B cell (primary cell): ENCODE data around the gene CDKN1C. TPM values are rescaled to one million over a fixed set of nuclear protein-coding genes. Genes with fewer than 3 reads are reported as not detected.

Experiments
- ATAC-seq: fragments of 200-7000 bp; cut with Tn5 transposase; one replicate; pipeline ENCODE4 v1.10.0; 2021; ENCODE audit warnings: low read depth, mild to moderate bottlenecking, moderate number of reproducible peaks, moderate library complexity
- CTCF ChIA-PET: fragments of 350-600 bp; sonication (Branson Sonifier 250); formaldehyde crosslinking; loops from one replicate; lab custom pipeline; 2021; ENCODE audit warnings: antibody characterized with exemption, inconsistent platforms; lab: Charles Lee
- POLR2A ChIA-PET: fragments of 350-600 bp; sonication (Branson Sonifier 250); formaldehyde crosslinking; loops from one replicate; lab custom pipeline; 2021; ENCODE audit warnings: antibody characterized with exemption; lab: Charles Lee
- DNase-seq: peaks from one replicate; pipeline ENCODE4 v3.0.0; 2013
- H2AFZ ChIP-seq: 2 replicates; pipeline ENCODE4 v1.6.1; 2012; ENCODE audit warnings: mild to moderate bottlenecking, low read depth, low read length; ENCODE audit not compliant: insufficient read depth, poor library complexity, severe bottlenecking
- H3K27ac ChIP-seq, 2 donors: 1 replicate in 1 of 2; 2 replicates in 1 of 2; pipeline ENCODE4 v1.5.1; 2012 to 2013; ENCODE audit warnings: low read length in 2 of 2, mild to moderate bottlenecking in 2 of 2, moderate library complexity in 1 of 2
- H3K27me3 ChIP-seq, 4 experiments: fragments of 200-600 bp in 1 of 4; sonication (generic) in 1 of 4; replicated peaks in 1 of 4; 1 replicate in 2 of 4; 2 replicates in 2 of 4; pipeline versions ENCODE4 v1.6.1 to v1.7.0; 2013 to 2016; ENCODE audit warnings: low read length in 3 of 4, mild to moderate bottlenecking in 2 of 4, mixed read lengths in 1 of 4, moderate library complexity in 1 of 4; ENCODE audit not compliant: insufficient read depth in 4 of 4, control insufficient read depth in 3 of 4; ENCODE audit errors: control extremely low read depth in 1 of 4
- H3K36me3 ChIP-seq, 2 experiments: replicated peaks in 1 of 2; 1 replicate in 1 of 2; 2 replicates in 1 of 2; pipeline versions ENCODE4 v1.6.1 to v1.7.1; 2013; ENCODE audit warnings: low read length in 1 of 2; ENCODE audit not compliant: insufficient read depth in 2 of 2, control insufficient read depth in 1 of 2; ENCODE audit errors: control extremely low read depth in 1 of 2, extremely low read depth in 1 of 2
- H3K4me1 ChIP-seq, 2 donors: fragments of 200-600 bp in 1 of 2; sonication (generic) in 1 of 2; 1 replicate in 1 of 2; 2 replicates in 1 of 2; pipeline versions ENCODE4 v1.5.1 to v1.6.1; 2013 to 2017; ENCODE audit warnings: low read length in 2 of 2; ENCODE audit not compliant: control insufficient read depth in 2 of 2, insufficient read depth in 2 of 2
- H3K4me2 ChIP-seq: replicated peaks from 2 replicates; pipeline ENCODE3; 2012; ENCODE audit warnings: mild to moderate bottlenecking, low read depth, low read length; ENCODE audit not compliant: poor library complexity, severe bottlenecking
- H3K4me3 ChIP-seq, 5 experiments: fragments of 200-600 bp in 1 of 5; sonication (generic) in 1 of 5; 1 replicate in 3 of 5; 2 replicates in 2 of 5; pipeline versions ENCODE4 v1.5.1 to v1.7.0; 2011 to 2016; ENCODE audit warnings: low read length in 4 of 5, mild to moderate bottlenecking in 4 of 5, low read depth in 2 of 5, control low read depth in 1 of 5, moderate library complexity in 1 of 5; ENCODE audit not compliant: insufficient read depth in 1 of 5; ENCODE audit errors: control extremely low read depth in 1 of 5, extremely low read depth in 1 of 5
- H3K79me2 ChIP-seq: fragments of 200-600 bp; sonication (generic); one replicate; pipeline ENCODE4 v1.6.0; 2016; ENCODE audit warnings: low read length; ENCODE audit not compliant: control insufficient read depth, insufficient read depth
- H3K9ac ChIP-seq: fragments of 200-600 bp; sonication (generic); 2 replicates; pipeline ENCODE4 v1.6.1; 2017; ENCODE audit warnings: mild to moderate bottlenecking, low read length, moderate library complexity
- H3K9me3 ChIP-seq, 3 donors: one replicate each; pipeline versions ENCODE4 v1.6.1 to v1.7.1; 2013; ENCODE audit warnings: low read length in 2 of 3; ENCODE audit not compliant: control insufficient read depth in 2 of 3, insufficient read depth in 1 of 3; ENCODE audit errors: control extremely low read depth in 1 of 3
- H4K20me1 ChIP-seq: 2 replicates; pipeline ENCODE4 v1.6.0; 2012; ENCODE audit warnings: mild to moderate bottlenecking, low read length; ENCODE audit not compliant: insufficient read depth, control insufficient read depth, poor library complexity, severe bottlenecking
- H3K27ac Mint-ChIP-seq: one replicate; pipeline ENCODE4 v1.8.0; 2021; ENCODE audit warnings: mixed read lengths
- H3K27me3 Mint-ChIP-seq: one replicate; pipeline ENCODE4 v1.8.0; 2021; ENCODE audit warnings: mixed read lengths
- H3K4me1 Mint-ChIP-seq: one replicate; pipeline ENCODE4 v1.8.0; 2021; ENCODE audit warnings: mixed read lengths
- H3K4me3 Mint-ChIP-seq: one replicate; pipeline ENCODE4 v1.8.0; 2021; ENCODE audit warnings: mixed read lengths
- H3K9me3 Mint-ChIP-seq: one replicate; pipeline ENCODE4 v1.8.0; 2022; ENCODE audit warnings: mixed read lengths; ENCODE audit not compliant: insufficient read depth
- EZH2 ChIP-seq: IDR thresholded peaks from 2 replicates; pipeline ENCODE4 v1.6.1; 2012; ENCODE audit warnings: borderline replicate concordance, low read depth, mild to moderate bottlenecking, moderate library complexity, low read length; ENCODE audit not compliant: insufficient read depth, poor library complexity, severe bottlenecking
- whole genome bisulfite sequencing: methylation state at CpG from one replicate; pipeline ENCODE4 v1.1.5; 2013; ENCODE audit warnings: missing lambda C conversion rate; ENCODE audit not compliant: insufficient coverage; 5-methylcytosine and 5-hydroxymethylcytosine counted together
- intact Hi-C: fragments of 100-400 bp; cut with micrococcal nuclease; formaldehyde crosslinking; loops from one replicate; pipeline ENCODE4 v1.10.0; 2022
- polyA plus RNA-seq: library from polyadenylated mRNA; depleted of rRNA; stranded (reverse); fragments of >200 nt; gene quantifications from 2 replicates; pipeline ENCODE4 v1.2.3, GENCODE V29; 2012
- total RNA-seq, 2 donors: library from RNA; stranded (reverse); fragments of 120-200 nt in 1 of 2; gene quantifications; 1 replicate in 1 of 2; 2 replicates in 1 of 2; pipeline versions ENCODE4 v1.2.3 to v1.2.4, GENCODE V29; 2013 to 2022
- TF ChIP-seq, protein P1 (sequence below): fragments of 200-600 bp; IDR thresholded peaks from one replicate; pipeline ENCODE4 v1.8.0; 2022; ENCODE audit warnings: antibody characterized with exemption, mild to moderate bottlenecking

The CDKN1C gene
- total and polyA plus RNA-seq, 2 donors (not counting 1 experiment from before 2014, with no cell fraction given), result 0.58 to 8.0 TPM

DNA sequence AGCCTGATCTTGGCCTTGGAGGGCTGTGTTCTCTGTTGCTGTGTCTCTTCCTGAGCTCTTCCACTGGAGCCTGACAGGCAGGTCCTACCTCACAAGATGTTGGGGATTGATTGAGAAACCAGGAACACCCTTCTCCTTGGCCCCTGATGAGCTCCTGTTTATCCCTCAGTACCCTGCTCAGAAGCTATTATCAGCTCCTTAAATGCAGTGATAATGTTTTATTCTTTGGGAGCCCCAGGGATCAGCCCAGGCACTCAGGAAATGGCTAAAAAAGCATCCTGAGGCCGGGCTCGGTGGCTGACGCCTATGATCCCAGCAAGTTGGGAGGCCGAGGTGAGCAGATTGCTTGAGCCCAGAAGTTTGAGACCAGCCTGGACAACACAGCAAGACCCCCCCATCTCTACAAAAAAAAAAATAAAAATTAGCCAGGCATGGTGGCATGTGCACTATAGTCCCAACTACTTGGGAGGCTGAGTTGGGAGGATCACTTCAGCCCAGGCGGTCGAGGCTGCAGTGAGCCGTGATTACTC lies 48.5 kb upstream of the CDKN1C start:
- ChIA-PET POLR2A (no interaction called here), CTCF (interaction anchor here (3.1 kb wide), 1 partner anchor 157 kb away, joined by 12 read pairs; no protein-coding TSS in a partner anchor)
- H3K9me3 Mint-ChIP-seq, result peaks cover 11% of the 10 kb centered on the region
- H3K27ac Mint-ChIP-seq, result no peak overlapping the region
- H3K27ac ChIP-seq, result no peak overlapping the region
- H3K9ac ChIP-seq, result no peak overlapping the region
- peaks cover 5% of the 10 kb centered on the region for H4K20me1 ChIP-seq
- intact Hi-C loops, result no loop called here
- peaks cover 14 to 18% of the 10 kb centered on the region in 2 donors for H3K4me1 ChIP-seq
- no peak overlapping the region for H2AFZ ChIP-seq
- ATAC-seq (no peak), DNase-seq (no peak)
- WGBS, result 90% methylated on average over 6 of the region's 7 CpGs
- H3K4me3 ChIP-seq, result no peak overlapping the region
- no peaks in the 10 kb centered on the region for H3K36me3 ChIP-seq
- no peak overlapping the region for H3K4me3 Mint-ChIP-seq
- H3K27me3 Mint-ChIP-seq, result peaks cover 9% of the 10 kb centered on the region
- TF ChIP-seq, protein P1, sequence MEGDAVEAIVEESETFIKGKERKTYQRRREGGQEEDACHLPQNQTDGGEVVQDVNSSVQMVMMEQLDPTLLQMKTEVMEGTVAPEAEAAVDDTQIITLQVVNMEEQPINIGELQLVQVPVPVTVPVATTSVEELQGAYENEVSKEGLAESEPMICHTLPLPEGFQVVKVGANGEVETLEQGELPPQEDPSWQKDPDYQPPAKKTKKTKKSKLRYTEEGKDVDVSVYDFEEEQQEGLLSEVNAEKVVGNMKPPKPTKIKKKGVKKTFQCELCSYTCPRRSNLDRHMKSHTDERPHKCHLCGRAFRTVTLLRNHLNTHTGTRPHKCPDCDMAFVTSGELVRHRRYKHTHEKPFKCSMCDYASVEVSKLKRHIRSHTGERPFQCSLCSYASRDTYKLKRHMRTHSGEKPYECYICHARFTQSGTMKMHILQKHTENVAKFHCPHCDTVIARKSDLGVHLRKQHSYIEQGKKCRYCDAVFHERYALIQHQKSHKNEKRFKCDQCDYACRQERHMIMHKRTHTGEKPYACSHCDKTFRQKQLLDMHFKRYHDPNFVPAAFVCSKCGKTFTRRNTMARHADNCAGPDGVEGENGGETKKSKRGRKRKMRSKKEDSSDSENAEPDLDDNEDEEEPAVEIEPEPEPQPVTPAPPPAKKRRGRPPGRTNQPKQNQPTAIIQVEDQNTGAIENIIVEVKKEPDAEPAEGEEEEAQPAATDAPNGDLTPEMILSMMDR, result no peak
- no peak for TF ChIP-seq EZH2
- H3K9me3 ChIP-seq, result peaks cover 0 to 23% (median 8%) of the 10 kb centered on the region in 3 donors
- no peak overlapping the region for H3K4me2 ChIP-seq
- H3K27me3 ChIP-seq, result peaks cover 0 to 34% (median 11%) of the 10 kb centered on the region in 4 experiments
- H3K79me2 ChIP-seq, result no peaks in the 10 kb centered on the region
- peaks cover 8% of the 10 kb centered on the region for H3K4me1 Mint-ChIP-seq

DNA sequence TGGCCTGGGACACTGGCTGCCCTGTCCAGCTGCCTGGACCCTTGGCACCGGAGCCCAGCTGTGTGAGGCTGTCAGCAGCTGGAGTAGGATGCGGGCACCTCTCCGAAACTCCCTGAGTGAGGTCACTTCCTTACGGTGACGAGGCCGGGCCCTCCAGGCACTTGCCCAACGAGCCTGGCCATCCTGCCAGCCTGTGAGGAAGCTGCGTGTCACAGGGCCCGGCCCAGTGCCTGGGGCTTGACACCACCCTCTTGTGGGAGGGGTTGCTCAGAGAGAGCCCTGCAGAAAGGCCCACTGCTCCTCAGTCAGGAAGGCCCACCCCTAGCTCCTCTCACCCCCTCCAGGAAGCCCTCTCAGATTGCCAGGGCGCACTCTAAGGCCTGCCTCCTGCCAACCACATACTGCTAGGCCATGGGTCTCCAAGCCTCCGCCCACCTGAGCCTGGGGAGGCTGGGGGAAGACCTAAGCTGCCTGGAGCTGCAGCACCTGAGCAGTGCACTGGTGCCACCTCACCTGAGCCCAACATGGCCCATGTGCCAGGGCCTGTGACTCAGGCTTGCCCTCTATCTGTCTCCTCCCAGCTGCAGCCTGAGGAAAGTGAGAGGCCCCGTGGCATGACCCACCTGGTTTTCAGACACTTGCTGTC lies 47.9 kb upstream of the CDKN1C start:
- H3K4me2 ChIP-seq, result no peak overlapping the region
- no peaks in the 10 kb centered on the region for H3K36me3 ChIP-seq
- H3K4me1 ChIP-seq, result peaks cover 20 to 21% of the 10 kb centered on the region in 2 donors
- H3K4me3 Mint-ChIP-seq, result no peak overlapping the region
- DNase-seq, result peak; percentile 42
- H3K9me3 Mint-ChIP-seq, result peaks cover 8% of the 10 kb centered on the region
- H3K4me3 ChIP-seq, result no peak overlapping the region
- H3K4me1 Mint-ChIP-seq, result peaks cover 10% of the 10 kb centered on the region
- ChIA-PET CTCF (interaction anchor here (3.1 kb wide), 1 partner anchor 158 kb away, joined by 12 read pairs; no protein-coding TSS in a partner anchor), POLR2A (no interaction called here)
- H4K20me1 ChIP-seq, result peaks cover 5% of the 10 kb centered on the region
- 36% methylated on average over 11 of the region's 12 CpGs for WGBS
- H3K79me2 ChIP-seq, result no peaks in the 10 kb centered on the region
- H3K27ac Mint-ChIP-seq, result no peak overlapping the region
- H2AFZ ChIP-seq, result no peak overlapping the region
- peaks cover 0 to 20% (median 4%) of the 10 kb centered on the region in 3 donors for H3K9me3 ChIP-seq
- ATAC-seq, result peak; percentile 28
- H3K9ac ChIP-seq, result no peak overlapping the region
- TF ChIP-seq EZH2, result no peak
- TF ChIP-seq, protein P1, result no peak
- intact Hi-C loops, result no loop called here
- no peak overlapping the region for H3K27ac ChIP-seq
- H3K27me3 ChIP-seq, result peaks cover 0 to 40% (median 12%) of the 10 kb centered on the region in 4 experiments
- H3K27me3 Mint-ChIP-seq, result peaks cover 11% of the 10 kb centered on the region
